HG03571 (cell line): ENCODE results near the gene LRRC30.

Experiments used
- ATAC-seq: cut with Tn5 transposase; IDR thresholded peaks from one replicate; pipeline ENCODE4 v1.9.1; 2021; ENCODE audit not compliant: unreplicated experiment

The LRRC30 gene

DNA sequence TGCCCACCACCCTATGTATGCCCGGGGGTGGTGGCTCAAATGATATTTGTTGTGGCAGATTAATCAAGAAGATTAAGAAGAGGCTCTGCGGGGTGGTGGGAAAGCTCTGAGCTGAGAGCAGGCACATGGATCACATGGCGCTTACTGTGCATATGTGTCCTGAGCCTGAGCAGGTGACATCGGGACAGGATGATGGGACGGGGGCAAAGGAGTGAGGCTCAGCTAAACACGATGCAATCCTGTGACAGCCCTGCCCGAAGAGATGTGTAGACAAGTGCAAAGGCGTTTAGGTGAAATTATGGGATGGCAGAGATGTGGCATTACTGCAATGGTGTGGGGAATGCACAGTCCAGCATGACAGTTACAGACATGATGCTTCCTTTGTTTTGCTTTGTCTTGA is 6.0 kb downstream of the LRRC30 start:
- no peak for ATAC-seq

DNA sequence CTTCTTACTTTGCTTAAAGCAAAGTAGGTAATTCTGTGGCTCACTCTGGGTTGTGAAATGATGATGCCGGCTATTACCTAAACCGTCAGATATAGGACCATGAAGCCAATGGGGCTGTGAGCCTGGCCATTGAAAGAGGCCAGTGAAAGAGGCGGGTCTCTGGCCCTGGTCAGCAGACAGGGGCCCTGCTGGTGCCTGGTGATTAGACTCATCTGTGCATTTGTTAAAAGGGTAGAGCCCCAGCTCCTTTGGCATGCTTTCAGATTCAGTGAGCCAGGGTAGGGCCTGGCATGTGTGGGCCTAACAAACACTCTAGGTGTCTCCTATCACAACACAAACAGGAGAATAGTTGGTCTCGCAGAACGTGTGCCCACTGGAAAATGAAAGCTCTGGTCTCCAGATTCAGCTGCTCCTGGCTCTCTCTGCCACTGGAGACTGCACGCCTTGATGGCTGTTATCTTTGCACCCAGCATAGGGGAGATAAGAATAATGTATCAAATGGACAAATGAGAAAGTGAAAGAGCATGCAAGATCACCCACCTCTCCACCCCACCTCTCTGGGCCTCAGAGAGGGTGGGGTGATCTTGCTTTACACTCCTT is 6.9 kb downstream of the LRRC30 start:
- no peak for ATAC-seq

DNA sequence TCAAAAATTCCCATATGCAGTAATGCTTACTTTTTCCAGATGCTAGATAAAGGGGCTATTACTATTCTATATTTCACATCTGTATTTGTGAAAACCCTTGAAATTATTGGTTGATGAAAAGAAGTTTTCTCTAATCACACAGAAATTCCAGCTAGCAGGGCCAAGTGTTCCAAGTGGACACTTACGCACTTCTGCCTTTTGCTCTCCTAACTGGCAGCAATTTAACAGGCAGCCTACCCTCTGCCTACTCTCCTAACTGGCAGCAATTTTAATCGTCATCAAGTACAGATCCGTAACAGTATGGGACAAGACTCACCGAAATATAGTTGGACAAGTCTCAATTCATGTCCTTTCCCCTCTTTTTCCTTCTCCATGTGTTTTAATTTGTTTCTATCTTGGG is 12.0 kb downstream of the LRRC30 start:
- ATAC-seq, result no peak

DNA sequence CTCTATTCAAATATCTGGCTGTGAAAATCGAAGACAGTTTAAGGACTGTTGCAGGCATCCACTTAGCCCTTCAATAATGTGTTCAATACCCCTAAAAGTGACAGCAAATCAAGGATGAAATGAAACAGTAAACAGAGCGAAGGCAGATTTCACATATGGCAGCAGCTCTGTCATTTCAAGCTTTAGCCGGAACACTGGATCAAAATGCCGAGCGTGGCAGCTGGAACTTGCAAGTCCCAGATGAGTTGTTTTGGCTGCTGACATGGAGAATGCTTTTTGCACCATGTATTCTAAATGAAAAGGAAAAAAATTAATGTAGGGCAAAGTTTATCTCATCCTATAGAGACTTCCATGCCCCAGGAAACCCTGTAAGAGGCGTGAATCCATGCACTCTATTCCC is 18.0 kb downstream of the LRRC30 start:
- ATAC-seq, result no peak

DNA sequence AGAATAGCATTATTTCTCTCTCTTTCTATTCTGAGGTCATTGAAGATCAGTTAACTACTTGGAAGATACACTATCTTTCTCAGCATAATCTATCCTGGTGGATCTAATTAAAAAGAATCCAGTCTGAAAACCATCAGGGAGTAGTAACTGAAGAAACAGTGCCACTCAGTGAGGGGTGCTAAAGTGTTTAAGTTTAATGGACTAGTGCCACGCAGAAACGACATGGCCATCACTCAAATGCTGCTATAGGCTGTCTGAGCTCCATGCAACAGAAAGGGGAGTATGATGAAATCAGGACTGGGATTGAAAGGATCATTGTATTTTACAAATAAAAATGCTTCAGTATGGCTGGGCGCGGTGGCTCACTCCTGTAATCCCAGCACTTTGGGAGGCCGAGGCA is 23.3 kb downstream of the LRRC30 start:
- ATAC-seq, result no peak

DNA sequence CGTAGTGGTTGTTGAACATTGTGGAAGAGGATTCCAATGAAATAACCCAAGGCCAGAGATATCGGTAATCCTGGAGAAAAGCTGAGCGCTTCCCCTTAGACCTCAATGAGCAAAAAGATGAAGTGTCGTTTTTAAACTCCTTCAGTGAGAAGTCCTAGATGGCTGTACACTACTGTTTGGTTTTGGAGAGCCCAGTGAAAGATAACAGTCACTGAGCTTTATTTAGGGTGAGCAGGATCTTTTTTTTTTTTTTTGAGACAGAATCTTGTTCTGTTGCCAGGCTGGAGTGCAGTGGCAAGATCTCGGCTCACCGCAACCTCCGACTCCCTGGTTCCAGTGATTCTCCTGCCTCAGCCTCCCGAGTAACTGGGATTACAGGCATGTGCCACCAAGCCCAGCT is 24.2 kb downstream of the LRRC30 start:
- ATAC-seq, result no peak

DNA sequence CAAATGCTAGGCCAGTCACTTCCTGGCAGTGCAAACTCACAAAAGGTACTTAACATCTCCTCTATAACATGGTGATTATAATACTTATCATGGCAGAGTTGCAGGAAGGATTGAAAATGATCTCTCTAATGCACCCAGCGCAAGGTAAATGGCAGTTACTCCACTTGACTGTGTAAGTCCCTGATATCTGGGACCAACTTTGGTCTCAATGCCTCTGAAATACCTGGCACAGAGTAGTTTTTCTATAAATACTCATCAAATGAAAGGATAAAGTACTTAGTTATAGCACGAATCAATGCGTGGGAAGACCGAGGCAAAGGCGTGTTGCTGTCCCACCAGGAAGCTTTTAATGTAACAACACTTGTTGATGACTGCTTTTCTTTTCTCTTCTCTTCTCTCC is 24.8 kb downstream of the LRRC30 start:
- no peak for ATAC-seq

DNA sequence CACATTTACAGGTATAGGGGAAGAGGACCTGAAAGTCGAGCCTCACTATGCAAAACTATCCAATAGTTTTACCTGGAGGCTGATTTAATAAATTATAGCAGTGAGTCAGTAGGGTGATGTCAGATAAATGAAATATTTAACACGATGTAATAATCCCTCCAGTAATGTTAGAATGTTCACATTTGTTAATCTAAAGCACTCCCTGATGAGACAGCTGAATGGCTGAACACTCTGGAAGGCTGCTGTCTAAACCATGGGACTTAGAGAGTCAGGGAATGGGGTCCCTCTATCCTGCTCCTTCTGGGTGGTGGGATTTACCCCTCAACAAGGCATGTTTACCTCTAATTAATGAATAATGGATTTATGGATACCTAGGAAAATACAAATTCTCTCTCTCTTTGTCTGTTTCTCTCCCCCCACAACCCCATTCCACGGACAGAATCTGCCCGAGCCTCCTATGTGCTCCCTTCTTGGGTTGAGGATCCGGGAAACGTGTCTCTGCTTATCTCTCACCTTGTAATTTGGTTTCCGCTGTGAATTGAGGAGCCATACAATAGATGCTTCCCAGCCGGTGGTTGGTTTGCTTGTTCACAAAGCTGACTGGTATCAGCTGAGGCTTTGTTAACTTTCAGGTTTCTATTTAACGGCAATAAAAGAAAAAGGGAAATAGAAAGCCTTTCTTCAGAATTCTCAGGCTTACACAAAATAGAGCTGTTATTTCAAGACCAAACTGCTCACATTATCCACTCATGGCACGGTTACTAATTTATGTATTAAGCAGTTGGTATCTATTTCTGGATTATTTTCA is 25.9 kb downstream of the LRRC30 start:
- ATAC-seq, result no peak

DNA sequence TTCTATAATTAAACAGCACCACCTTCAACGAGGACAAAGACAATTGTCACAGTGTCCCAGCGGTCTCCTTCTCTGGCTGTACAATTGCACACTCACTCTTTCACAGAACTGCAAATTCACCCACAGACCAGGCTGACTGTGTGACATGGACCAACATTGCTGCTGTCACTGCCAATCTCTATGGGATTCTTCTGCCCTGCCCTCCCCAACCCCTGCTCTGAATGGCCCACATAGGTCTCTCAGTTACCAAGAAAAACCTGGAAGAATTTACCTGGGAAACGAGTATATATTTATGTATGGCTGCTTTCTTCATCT is 26.5 kb downstream of the LRRC30 start:
- no peak for ATAC-seq

DNA sequence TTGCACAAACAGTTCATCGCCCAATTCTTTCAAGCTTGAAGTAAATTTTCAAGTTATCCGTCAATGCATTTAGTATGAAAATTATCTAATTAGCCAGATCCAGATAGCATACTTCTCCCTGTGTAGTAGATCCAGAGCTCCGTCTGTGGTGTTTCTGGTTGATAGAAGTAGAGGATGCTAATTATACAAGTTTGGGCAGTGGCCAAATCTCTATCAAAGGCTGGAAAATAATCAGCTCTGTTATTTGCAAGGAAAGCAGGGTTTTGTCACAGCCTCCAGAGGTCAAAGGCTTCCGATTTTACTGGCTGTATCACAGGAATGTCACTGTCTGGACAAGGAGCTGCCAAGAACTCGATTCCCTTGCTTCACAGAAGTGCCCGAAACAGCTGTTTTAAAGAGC is 28.6 kb downstream of the LRRC30 start:
- no peak for ATAC-seq

DNA sequence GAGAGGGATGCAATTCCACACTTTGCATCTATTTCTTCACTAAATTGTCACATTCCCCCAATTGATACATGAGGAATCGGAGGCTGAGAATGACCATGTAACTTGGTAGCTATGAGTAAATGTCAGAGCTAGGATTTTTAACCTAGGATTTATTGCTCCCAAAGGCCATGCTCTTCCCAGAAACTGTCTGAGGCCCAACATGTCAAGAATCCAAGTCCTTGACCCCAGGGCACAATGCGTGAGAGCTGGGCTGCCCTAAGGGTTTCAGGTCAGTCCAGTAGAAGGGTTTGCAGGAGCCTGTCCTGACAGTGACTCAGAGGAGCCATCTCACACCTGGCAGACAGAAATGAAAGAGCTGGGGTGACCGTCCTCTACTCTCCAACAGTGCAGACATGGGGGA is 30.3 kb downstream of the LRRC30 start:
- no peak for ATAC-seq

DNA sequence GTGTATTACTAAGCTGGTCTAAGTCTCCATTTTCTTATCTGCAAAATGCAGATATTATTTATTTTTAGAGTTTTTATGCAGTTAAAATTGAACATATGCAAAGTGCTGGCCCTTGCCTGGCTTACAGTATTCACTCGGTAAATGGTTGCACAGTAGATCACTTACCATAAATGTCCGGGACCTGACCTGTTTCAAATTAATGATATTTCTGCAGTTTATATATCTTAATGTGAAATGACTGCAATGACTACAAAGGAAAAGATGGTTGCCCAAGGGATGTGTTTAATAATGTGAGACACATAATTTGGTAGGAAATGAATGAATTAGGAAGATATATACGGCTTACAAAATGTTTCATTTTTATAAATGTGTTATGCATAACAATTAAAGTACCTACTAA is 37.1 kb downstream of the LRRC30 start:
- ATAC-seq, result no peak

DNA sequence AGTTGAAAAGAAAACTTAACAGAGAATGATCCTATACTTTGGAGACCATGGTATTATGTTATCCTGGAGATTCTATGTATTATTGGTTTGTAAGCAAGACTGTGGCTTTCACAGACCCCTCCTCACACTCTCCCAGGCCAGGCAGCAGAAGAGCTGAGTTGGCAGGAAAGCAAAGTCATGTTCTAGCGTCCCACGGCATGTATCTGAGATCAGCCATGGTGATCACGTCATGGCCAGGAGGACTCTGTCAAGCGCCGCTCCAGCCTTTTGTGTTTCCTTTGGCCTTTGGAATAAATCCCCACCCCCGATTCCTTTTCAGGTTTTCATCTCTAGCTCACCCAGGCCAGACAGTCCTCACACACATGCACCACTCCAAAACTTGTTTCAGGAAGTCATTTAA is 39.1 kb downstream of the LRRC30 start:
- ATAC-seq, result no peak

DNA sequence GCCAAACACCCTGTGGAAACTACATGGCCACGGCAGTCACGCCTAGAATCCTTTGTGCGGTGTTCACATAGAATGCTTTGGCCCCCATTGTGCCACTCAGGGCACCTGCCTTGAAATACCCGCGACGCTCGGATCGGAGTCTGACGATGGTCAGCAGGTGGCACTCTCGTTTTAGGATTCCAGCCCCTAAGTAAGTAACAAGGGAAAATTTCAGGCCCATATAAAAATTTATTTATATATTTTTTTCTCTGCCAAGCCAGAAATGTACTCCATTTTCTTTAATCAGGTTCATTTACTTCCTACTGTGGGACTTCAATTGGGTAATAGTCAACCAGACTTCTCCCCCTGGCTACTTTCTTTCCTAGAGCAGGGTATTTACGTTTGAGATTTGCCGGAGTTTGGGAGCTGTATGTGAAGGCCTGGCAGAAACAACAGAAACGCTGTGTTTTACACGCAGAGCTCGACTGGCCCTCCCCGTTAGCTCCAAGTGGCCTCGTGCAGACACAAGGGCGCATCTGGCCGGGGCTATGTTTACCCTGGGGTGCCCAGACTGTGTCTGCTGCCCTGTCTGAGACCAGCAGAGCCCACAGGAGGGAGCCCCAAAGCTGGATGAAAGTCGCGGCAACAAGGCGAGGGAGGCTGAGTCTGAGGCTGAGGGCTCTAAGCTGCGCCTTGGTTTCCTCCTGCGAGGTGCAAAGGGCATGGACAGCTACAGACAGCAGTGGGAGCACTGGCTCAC is 41.6 kb downstream of the LRRC30 start:
- ATAC-seq, result no peak

DNA sequence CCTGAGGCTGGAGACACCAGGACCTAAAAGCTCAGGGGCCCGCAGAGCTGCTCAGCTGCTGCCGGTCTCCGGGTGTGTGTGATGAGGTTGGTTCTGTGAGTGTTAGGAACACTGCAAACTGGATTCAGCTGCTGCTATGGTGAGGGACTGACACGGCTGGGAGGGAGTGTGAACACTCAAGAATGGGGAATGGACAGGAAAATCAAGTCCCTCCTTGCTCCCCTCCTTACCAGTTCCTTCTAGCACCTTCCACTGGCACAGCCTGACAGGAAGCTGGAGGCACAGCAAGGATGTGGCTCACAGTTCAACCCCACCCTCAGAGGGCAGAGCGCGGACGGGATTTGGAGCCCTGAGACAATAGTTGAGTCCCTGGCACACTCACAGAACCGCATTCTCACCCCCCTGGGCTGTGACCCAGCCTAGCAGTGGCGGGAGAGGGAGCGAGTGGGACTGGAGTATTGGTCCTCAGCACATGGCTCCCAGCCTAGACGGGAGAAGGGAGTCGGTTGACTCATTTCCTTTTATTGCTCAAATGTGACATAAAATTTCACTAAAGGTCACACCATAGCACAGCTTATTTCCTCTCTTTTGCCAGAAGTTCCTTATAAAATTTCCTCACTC is 42.5 kb downstream of the LRRC30 start:
- ATAC-seq, result no peak

DNA sequence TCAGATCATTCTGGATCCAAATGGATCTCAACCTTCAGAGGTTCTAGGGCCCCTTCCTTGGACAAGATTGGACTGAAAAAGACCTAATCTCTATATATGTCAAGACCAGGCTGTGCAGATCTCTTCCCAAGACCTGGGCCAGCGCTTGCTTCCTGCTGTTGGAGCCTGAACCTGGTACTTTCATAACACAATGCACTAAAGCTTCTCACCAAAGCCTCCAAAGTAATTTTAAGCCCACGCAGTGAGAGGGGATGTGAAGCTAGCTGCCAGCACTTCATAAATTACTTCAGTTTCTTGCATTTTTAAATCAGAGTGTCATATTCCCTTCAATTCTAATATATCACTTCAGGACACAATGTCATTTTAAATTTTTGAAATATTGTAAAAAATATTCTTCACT is 50.7 kb downstream of the LRRC30 start:
- no peak for ATAC-seq
